HG03108 (cell line): ENCODE measurements around the gene CTBP2.

Experiments
- ATAC-seq: cut with Tn5 transposase; IDR thresholded peaks from one replicate; pipeline ENCODE4 v1.9.1; 2021; ENCODE audit warnings: moderate library complexity; ENCODE audit not compliant: unreplicated experiment

CTBP2 gene

DNA sequence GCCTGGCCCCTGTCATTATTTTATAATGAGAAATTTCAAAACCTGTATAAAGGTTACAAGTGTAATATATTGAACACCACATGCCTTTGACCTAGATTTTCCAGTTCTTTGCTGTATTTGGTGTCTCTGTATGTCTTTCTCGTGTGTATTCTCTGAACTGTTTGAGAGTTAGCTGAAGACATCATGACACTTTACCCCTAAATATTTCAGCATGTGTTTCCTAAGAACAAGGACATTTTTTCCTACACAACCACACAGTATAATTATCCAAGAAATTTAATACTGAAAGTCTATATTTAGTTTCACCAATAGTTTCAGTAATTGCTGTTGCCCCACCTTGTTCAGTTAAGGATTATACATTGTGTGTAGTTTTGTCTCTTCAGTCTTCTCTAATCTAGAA, 203.6 kb downstream of the CTBP2 start:
- no peak for ATAC-seq

DNA sequence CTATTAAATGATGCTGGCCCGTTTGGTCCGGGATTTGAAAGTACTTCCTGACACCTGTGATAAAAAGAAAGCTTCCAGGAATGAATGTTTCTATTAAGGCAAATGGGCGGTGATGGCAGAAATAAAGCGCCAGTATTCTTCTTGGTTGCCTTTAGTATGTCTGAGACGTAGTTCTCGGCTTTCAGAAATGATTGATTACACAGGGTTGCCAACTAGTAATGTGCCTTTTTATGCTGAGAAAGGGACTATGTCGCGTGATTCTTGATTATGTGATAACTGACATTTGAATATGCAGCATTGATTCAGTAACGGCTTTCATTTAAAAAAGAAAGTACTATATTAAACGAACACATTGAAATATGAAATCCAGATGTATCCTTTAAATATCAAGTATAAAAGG, 204.5 kb downstream of the CTBP2 start:
- no peak for ATAC-seq

DNA sequence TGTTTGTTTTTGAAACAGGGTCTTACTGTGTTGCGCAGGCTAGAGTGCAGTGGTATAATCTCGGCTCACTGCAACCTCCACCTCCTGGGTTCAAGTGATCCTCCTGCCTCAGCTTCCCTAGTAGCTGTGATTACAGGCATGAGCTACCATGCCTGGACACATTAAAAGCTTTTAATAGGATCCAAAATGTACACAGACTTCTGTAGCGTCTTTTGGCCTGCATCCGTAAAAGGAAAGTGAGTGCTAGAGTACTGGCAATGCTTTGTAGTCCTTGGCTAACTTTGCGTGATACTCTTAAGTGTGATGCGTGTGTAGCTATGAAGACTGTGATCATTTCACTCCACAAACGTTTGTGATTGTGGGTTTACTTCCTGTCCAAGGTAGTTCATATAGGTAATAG, 205.1 kb downstream of the CTBP2 start:
- ATAC-seq = no peak

DNA sequence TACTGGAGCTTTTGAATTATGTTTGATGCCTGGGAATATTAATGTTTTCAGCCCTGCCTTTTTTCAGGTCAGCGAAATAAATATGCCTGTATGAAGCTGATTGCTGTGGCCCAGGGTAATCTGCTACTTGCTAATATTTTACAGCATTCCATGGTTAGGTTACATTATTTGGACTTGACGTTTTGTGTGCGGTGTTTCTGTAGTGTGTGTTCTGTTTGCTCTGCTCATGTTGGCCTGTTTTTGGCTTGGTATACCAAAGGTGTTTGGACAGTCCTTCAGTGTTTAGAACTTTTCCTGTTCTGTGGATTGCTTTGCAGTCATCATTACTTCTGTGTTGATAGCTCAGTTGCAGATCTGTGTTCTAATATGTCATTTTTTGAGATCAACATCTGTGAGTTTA, 206.9 kb downstream of the CTBP2 start:
- no peak for ATAC-seq

DNA sequence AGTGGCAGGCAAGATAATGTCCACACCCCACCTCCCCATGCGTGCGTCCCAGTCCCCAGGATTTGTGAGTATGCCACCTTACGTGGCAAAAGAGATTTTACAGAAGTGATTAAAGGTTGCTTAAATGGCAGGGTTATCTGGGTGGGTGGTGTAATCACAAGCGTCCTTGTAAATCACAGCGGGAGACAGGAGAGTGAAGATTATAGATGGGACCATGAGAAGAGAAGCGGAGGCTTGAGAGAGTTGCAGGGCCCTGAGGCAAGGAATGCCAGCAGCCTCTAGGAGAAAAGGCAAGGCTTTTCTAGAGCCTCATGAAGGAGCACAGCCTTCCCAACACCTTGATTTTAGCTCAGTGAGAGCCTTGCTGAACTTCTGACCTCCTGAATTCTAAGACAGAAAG, 208.2 kb downstream of the CTBP2 start:
- no peak for ATAC-seq

DNA sequence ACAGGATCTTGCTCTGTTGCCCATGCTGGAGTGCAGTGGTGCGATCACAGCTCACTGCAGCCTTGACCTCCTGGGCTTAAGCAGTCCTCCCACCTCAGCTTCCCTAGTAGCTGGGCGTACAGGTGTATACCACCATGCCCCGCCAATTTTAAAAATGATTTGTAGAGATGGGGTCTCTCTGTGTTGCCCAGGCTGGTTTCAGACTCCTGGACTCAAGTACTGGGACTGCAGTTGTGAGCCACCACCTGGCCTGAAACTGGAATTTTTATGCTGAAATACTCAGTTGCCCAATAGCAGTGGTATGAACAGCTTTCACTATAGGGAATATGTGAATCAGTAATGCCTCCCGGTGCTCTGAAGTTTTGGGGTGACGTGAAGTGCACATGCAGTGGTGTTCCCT, 210.8 kb downstream of the CTBP2 start:
- ATAC-seq = no peak

DNA sequence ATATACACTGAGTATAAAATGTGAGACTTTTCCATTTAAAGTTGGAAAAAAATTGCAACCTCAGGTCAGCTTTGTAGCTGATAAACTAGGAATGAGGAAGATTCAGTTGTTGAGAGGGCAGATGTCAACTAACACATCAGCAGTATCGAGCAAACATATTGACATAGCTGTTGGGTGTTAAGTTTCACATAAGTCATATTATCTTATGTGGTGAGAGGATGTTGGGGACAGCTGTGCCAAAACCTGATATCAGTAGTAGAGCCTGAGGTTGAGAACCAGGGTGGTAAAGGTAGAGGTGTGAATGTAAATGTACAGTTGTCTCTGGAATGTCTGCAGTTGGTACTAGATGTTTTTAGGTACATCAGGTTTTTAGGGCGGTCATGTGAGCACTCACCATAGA, 213.4 kb downstream of the CTBP2 start:
- no peak for ATAC-seq

DNA sequence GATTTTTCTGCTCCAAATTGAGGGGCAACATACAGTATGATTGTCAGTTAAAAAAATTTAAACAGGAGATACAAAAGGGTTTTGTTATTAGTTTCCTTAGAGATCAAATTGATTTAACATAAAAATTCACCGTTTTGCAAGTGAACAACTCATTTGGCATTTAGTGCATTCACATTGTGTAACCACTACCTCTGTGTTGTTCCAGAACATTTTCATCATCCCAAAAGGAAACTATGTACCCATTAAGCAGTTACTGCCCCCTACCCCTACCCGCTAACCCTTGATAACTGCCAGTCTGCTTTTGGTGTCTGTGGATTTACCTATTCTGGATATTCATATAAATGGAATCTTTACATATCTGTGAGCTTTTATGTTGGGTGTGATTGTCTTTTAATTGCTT, 215.4 kb downstream of the CTBP2 start:
- no peak for ATAC-seq

DNA sequence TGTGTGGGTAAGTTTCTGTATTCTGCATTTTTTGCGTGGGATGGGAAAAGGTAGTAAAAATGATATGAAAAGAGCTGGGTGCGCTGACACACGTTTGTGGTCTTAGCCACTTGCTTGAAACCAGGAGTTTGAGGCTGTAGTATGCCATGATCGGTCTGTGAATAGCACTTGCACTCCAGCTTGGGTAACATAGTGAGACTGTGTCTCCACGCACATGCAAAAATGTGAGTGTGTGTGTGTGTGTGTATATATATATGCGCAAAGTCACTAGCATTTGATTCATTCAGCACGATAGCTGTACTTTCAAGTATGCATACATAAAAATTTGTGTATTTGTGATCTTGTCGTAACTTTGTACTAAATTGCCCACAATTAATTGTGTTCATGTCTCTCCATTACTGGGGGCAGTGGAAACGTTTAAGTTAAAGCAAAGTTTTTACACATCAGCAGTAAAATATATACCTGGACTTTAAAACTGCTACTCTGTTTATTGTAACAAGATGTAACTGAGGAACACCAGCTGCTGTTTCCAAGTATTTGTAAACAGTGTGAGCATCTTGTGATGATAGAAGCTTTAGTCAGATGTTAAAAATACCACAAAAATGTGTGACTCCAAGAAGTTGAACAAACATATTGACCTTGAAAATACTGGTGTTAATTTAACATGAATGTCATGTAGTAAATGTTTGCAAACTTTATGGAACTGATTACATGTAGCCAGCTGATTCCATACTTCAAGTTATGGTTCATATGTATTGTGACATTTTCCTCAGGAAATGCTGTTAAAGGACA, 216.9 kb downstream of the CTBP2 start:
- no peak for ATAC-seq

DNA sequence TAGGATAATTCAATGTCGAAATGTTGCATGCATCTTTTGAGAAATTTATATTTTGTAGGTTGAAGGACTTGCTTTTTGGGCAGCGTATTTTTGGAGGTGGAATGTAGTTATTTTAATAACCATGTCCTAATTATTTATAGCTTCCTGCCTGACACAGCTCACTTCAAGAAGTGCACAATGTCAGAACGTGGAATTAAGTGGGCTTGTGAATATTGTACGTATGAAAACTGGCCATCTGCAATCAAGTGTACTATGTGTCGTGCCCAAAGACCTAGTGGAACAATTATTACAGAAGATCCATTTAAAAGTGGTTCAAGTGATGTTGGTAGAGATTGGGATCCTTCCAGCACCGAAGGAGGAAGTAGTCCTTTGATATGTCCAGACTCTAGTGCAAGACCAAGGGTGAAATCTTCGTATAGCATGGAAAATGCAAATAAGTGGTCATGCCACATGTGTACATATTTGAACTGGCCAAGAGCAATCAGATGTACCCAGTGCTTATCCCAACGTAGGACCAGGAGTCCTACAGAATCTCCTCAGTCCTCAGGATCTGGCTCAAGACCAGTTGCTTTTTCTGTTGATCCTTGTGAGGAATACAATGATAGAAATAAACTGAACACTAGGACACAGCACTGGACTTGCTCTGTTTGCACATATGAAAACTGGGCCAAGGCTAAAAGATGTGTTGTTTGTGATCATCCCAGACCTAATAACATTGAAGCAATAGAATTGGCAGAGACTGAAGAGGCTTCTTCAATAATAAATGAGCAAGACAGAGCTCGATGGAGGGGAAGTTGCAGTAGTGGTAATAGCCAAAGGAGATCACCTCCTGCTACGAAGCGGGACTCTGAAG, 217.8 kb downstream of the CTBP2 start:
- ATAC-seq = no peak

DNA sequence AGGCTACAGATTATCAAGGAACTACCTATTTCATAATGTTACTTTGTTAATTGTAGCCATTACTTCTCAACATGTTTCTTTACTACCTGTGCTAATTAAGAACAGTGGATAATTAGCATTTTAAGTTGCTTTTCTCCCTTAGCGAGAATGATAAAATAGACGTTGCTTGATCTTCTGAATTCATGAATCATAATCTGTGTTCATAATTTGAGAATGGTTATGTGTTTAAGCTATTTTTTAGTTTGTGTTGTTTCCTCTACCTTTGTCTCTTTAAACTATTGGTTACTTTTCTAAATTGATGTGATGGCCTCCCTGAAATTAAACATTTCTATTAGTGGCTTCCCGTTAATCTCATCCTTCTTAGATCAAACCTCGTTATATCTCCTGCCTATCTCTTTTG, 218.5 kb downstream of the CTBP2 start, which contains the start of gene ZRANB1:
Gene ZRANB1 (plus strand): TSS at position 301 of the 400 bp plus-strand sequence. CDS start 371 bp downstream, outside the sequence.
- no peak for ATAC-seq

DNA sequence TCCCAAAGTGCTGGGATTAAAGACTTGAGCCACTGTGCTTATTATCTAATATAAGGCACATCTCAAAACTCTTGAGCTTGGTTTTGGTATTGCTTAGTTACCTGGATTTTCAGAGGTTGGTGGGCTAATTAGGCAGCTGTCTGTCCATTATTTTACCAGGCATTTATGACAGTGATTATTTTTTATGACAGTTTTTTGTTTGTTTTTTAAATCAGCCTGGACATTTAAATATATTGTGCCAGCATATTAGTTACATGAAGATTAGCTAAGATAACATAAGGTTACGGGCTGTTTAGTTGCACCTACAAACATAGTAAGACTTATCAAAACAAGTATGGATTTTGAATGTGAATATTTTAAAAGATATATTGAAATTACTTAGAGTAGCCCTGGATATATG, 221.1 kb downstream of the CTBP2 start:
- ATAC-seq = no peak

DNA sequence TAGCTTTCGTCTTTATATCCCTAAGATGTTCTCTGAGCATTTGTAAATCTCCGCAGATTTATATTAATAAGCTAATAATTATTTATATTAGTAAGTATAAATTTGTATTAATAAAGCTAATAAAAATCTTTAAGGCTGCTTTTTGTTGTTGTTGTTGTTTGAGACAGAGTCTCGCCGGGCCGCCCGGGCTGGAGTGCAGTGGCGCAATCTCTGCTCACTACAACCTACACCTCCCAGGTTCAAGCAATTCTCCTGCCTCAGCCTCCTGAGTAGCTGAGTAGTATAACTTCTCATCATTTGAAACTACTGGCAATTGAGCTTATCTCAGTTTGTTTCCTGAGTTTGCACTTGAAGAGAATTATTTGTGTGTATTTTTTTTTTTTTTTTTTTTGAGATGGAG, 223.6 kb downstream of the CTBP2 start:
- ATAC-seq = no peak

DNA sequence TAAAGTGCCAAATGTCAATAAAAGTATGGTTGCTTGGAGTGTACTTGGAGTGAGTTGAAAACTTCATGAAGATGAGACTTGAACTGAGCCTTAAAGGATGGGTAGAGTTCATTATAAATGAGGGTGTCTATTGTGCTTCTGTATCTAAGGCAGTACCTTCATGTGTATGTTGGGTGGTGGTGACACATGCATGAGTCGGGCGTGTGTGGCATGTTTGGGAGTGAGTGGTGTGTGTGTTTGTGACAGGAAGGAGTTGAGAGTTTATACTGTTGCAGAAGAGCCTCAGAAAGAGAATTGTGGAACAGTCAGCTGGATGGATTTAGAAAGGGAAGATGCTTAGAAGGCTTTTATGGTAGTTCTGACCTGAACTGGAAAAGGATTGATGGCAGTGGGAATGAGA, 224.4 kb downstream of the CTBP2 start:
- no peak for ATAC-seq
